MCF 10A (cell line): ENCODE data around the gene SEMA5A. TPM values are rescaled to one million over a fixed set of nuclear protein-coding genes. Genes with fewer than 3 reads are reported as not detected.
A peak's percentile ranks its signal among the peaks of the same experiment; 100 is the strongest.

Experiments
- BruUV-seq: library from RNA; stranded (reverse); fragments of 400-500 nt; replicated peaks from 2 replicates; lab custom pipeline; 2021; lab: Mats Ljungman, UMichigan
- CTCF ChIA-PET: fragments of 300-600 bp; sonication (Branson Sonifier 250); formaldehyde crosslinking; extraction: SDS; loops from one replicate; lab custom pipeline; 2021; ENCODE audit warnings: antibody characterized with exemption, inconsistent platforms; lab: Yijun Ruan, JAX
- POLR2A ChIA-PET: fragments of 300-600, 350-650 bp; sonication (Branson Sonifier 250); formaldehyde crosslinking; extraction: SDS; loops from one replicate; lab custom pipeline; 2020; ENCODE audit warnings: antibody characterized with exemption, inconsistent platforms; lab: Yijun Ruan, JAX
- DNase-seq: peaks from one replicate; pipeline ENCODE4 v3.0.0-alpha.2; 2018; ENCODE audit not compliant: unreplicated experiment
- H3K27ac Mint-ChIP-seq: one replicate; pipeline ENCODE4 v1.8.0; 2022; ENCODE audit warnings: mild to moderate bottlenecking, low read depth, mixed read lengths; ENCODE audit not compliant: unreplicated experiment
- H3K27me3 Mint-ChIP-seq: one replicate; pipeline ENCODE4 v1.8.0; 2022; ENCODE audit warnings: mixed read lengths; ENCODE audit not compliant: insufficient read depth, unreplicated experiment
- H3K36me3 Mint-ChIP-seq: one replicate; pipeline ENCODE4 v1.8.0; 2022; ENCODE audit warnings: mild to moderate bottlenecking, moderate library complexity, mixed read lengths; ENCODE audit not compliant: insufficient read depth, unreplicated experiment
- H3K4me1 Mint-ChIP-seq: one replicate; pipeline ENCODE4 v1.8.0; 2022; ENCODE audit warnings: mixed read lengths; ENCODE audit not compliant: insufficient read depth, unreplicated experiment
- H3K4me3 Mint-ChIP-seq: one replicate; pipeline ENCODE4 v1.8.0; 2022; ENCODE audit warnings: mild to moderate bottlenecking, moderate library complexity, mixed read lengths; ENCODE audit not compliant: unreplicated experiment
- H3K9me3 Mint-ChIP-seq: one replicate; pipeline ENCODE4 v1.8.0; 2022; ENCODE audit warnings: mixed read lengths; ENCODE audit not compliant: unreplicated experiment
- CTCF ChIP-seq: fragments of 200-600 bp; IDR thresholded peaks from one replicate; pipeline ENCODE4 v1.8.0; 2022; ENCODE audit warnings: antibody characterized with exemption, mild to moderate bottlenecking; ENCODE audit not compliant: unreplicated experiment
- intact Hi-C: fragments of 100-400 bp; cut with micrococcal nuclease; formaldehyde crosslinking; loops from 2 replicates; pipeline ENCODE4 v1.14.1; 2022
- total RNA-seq: library from RNA; stranded (reverse); gene quantifications from 2 replicates; pipeline ENCODE4 v1.2.3, GENCODE V29; 2022

SEMA5A gene
- total RNA-seq, 1 experiment from 2014 or later = 1.2 TPM

- no peak for DNase-seq
- no peak overlapping the region for H3K27ac Mint-ChIP-seq
- intact Hi-C loops = loop anchor here (10.0 kb wide), 1 partner anchor 868 kb away; no protein-coding TSS in a partner anchor
- no peaks in the 10 kb centered on the region for H3K4me1 Mint-ChIP-seq
- ChIA-PET CTCF (interaction anchor here (0.9 to 1.6 kb wide), 3 partner anchors 46 to 1275 kb away, joined by 3 to 6 read pairs (median 4); no protein-coding TSS in a partner anchor), POLR2A (no interaction called here)
- no peaks in the 10 kb centered on the region for H3K36me3 Mint-ChIP-seq
- H3K27me3 Mint-ChIP-seq = no peaks in the 10 kb centered on the region
- no peak overlapping the region for H3K4me3 Mint-ChIP-seq
- BruUV-seq = no TSS peak
- no peaks in the 10 kb centered on the region for H3K9me3 Mint-ChIP-seq
- no peak for TF ChIP-seq CTCF
These were observed 343.2 kb downstream of the SEMA5A start for GRCh38 chr5:9202636-9203035.

GRCh38 chr5:9201761-9202160 lies 344.1 kb downstream of the SEMA5A start:
- no peak overlapping the region for H3K27ac Mint-ChIP-seq
- no peak for TF ChIP-seq CTCF
- ChIA-PET POLR2A (no interaction called here), CTCF (interaction anchor here (1.3 to 1.6 kb wide), 2 partner anchors 45 to 445 kb away, joined by 4 to 6 read pairs; no protein-coding TSS in a partner anchor)
- H3K9me3 Mint-ChIP-seq = no peaks in the 10 kb centered on the region
- no peaks in the 10 kb centered on the region for H3K27me3 Mint-ChIP-seq
- peaks cover under 1% of the 10 kb centered on the region for H3K4me1 Mint-ChIP-seq
- H3K36me3 Mint-ChIP-seq = no peaks in the 10 kb centered on the region
- H3K4me3 Mint-ChIP-seq = no peak overlapping the region
- no peak for DNase-seq
- intact Hi-C loops = loop anchor here (10.0 kb wide), 1 partner anchor 867 kb away; no protein-coding TSS in a partner anchor
- BruUV-seq = no TSS peak

GRCh38 chr5:9201011-9201410 lies 344.9 kb downstream of the SEMA5A start:
- CTCF ChIA-PET = interaction anchor here (0.6 to 1.2 kb wide), 3 partner anchors 181 to 444 kb away, joined by 3 to 4 read pairs (median 3); no protein-coding TSS in a partner anchor
- no peak for TF ChIP-seq CTCF
- Mint-ChIP-seq H3K4me3 (no peak overlapping the region), H3K27me3 (no peaks in the 10 kb centered on the region), H3K36me3 (no peaks in the 10 kb centered on the region), H3K4me1 (peaks cover 8% of the 10 kb centered on the region), H3K27ac (no peak overlapping the region), H3K9me3 (no peaks in the 10 kb centered on the region)
- BruUV-seq = no TSS peak
- POLR2A ChIA-PET = no interaction called here
- intact Hi-C loops = loop anchor here (10.0 kb wide), 1 partner anchor 866 kb away; no protein-coding TSS in a partner anchor
- no peak for DNase-seq

- intact Hi-C loops = no loop called here
- POLR2A ChIA-PET = interaction anchor here (0.7 kb wide), 1 partner anchor 35 kb away, joined by 4 read pairs; no protein-coding TSS in a partner anchor
- no peak for TF ChIP-seq CTCF
- Mint-ChIP-seq H3K27ac (no peak overlapping the region), H3K4me1 (peaks cover 9% of the 10 kb centered on the region), H3K27me3 (no peaks in the 10 kb centered on the region), H3K4me3 (no peak overlapping the region), H3K36me3 (no peaks in the 10 kb centered on the region), H3K9me3 (no peaks in the 10 kb centered on the region)
- DNase-seq = peak; percentile 16
- BruUV-seq = no TSS peak
- CTCF ChIA-PET = interaction anchor here (4.9 kb wide), 1 partner anchor 9 kb away, joined by 20 read pairs; no protein-coding TSS in a partner anchor
These were observed 347.5 kb downstream of the SEMA5A start for GRCh38 chr5:9198394-9198793.
